SK-N-SH (cell line): ENCODE data around the gene SPRED2.

ENCODE experiments used
- CTCF ChIP-seq: fragments of 200-600 bp; sonication (generic); IDR thresholded peaks from 2 replicates; pipeline ENCODE4 v1.6.1; 2017; ENCODE audit warnings: antibody characterized with exemption, mild to moderate bottlenecking, moderate library complexity
- EP300 ChIP-seq, 2 experiments: IDR thresholded peaks; 2 replicates each; pipeline versions ENCODE4 v1.4.0 to v1.6.1; 2012; ENCODE audit warnings: borderline replicate concordance in 1 of 2, low read depth in 1 of 2, low read length in 1 of 2
- POLR2AphosphoS5 ChIP-seq: IDR thresholded peaks from 2 replicates; pipeline ENCODE4 v1.6.1; 2012; ENCODE audit warnings: low read depth, low read length
- ZBTB33 ChIP-seq: IDR thresholded peaks from 2 replicates; pipeline ENCODE4 v1.4.0; 2012; ENCODE audit warnings: low read depth, borderline replicate concordance

- TF ChIP-seq EP300 (IDR thresholded peaks at IDR 0.05; ENCODE audit: borderline replicate concordance in 1 of 2, low read depth in 1 of 2, low read length in 1 of 2) = no peak
- no peak for TF ChIP-seq POLR2AphosphoS5
- TF ChIP-seq ZBTB33 = no peak
- no peak for TF ChIP-seq CTCF
Observed at GRCh38 chr2:65476778-65477177, 44.4 kb upstream of the SPRED2 start.
